Measurements from ENCODE around the gene PLPP2. TPM values are rescaled to one million over a fixed set of nuclear protein-coding genes. Genes with fewer than 3 reads are reported as not detected.

Gene PLPP2
- total RNA-seq, 1 donor from 2014 or later: 4.1 TPM

DNA sequence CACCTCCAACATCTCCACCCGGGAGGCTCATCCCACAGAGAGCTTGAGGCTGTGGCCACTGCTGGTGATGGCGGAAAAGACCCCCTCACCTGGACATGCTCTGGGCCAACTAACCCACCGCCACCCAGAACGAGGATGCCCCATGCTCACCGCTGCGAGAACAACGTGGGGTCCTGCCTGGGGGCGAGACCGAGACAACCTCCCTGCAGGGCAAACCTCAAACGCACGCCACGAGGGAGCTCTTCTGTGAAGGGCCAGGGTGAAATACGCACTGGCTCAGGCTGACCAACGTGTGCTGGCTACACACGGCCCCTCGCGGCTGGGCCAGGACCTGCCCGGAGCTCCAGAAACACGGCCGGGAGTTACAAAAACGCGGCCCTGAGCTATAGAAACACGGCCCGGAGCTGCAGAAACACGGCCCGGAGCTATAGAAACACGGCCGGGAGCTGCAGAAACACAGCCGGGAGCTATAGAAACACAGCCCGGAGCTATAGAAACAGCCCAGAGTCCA, 19.0 kb upstream of the PLPP2 start:
- Mint-ChIP-seq H3K9me3 (ENCODE audit: low read depth) (no peaks in the 10 kb centered on the region), H3K4me3 (ENCODE audit: unreplicated experiment) (no peak overlapping the region), H3K36me3 (ENCODE audit: low read depth) (peaks cover 21% of the 10 kb centered on the region), H3K27me3 (ENCODE audit: low read depth) (no peaks in the 10 kb centered on the region), H3K4me1 (ENCODE audit: low read depth) (no peaks in the 10 kb centered on the region), H3K27ac (ENCODE audit: unreplicated experiment) (no peak overlapping the region)
- TF ChIP-seq, protein P1, sequence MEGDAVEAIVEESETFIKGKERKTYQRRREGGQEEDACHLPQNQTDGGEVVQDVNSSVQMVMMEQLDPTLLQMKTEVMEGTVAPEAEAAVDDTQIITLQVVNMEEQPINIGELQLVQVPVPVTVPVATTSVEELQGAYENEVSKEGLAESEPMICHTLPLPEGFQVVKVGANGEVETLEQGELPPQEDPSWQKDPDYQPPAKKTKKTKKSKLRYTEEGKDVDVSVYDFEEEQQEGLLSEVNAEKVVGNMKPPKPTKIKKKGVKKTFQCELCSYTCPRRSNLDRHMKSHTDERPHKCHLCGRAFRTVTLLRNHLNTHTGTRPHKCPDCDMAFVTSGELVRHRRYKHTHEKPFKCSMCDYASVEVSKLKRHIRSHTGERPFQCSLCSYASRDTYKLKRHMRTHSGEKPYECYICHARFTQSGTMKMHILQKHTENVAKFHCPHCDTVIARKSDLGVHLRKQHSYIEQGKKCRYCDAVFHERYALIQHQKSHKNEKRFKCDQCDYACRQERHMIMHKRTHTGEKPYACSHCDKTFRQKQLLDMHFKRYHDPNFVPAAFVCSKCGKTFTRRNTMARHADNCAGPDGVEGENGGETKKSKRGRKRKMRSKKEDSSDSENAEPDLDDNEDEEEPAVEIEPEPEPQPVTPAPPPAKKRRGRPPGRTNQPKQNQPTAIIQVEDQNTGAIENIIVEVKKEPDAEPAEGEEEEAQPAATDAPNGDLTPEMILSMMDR (IDR thresholded peaks at IDR 0.05): no peak
- peak; percentile 78 for DNase-seq (ENCODE audit: low spot score)

DNA sequence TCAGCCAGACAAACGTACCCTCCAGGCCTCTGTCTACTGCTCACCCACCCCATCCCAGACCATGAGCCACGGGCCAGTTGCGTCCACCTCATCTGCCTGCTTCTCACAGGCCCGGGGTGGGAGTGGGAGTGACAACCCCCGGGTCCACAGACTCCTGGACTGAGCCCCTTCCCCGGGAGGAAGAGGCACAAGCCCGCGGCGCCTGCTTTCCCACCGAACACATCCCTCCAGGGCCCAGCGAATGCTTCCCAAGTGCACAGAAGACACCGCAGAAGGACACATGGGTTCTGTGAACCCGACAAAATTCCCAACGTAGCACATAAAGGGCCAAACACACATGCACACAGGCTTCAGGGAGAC, 18.0 kb upstream of the PLPP2 start:
- Mint-ChIP-seq H3K9me3 (ENCODE audit: low read depth) (no peaks in the 10 kb centered on the region), H3K27ac (ENCODE audit: unreplicated experiment) (no peak overlapping the region), H3K27me3 (ENCODE audit: low read depth) (no peaks in the 10 kb centered on the region), H3K36me3 (ENCODE audit: low read depth) (peaks cover 21% of the 10 kb centered on the region), H3K4me3 (ENCODE audit: unreplicated experiment) (no peak overlapping the region), H3K4me1 (ENCODE audit: low read depth) (no peaks in the 10 kb centered on the region)
- TF ChIP-seq, protein P1 (IDR thresholded peaks at IDR 0.05): no peak
- peak; percentile 73 for DNase-seq (ENCODE audit: low spot score)

DNA sequence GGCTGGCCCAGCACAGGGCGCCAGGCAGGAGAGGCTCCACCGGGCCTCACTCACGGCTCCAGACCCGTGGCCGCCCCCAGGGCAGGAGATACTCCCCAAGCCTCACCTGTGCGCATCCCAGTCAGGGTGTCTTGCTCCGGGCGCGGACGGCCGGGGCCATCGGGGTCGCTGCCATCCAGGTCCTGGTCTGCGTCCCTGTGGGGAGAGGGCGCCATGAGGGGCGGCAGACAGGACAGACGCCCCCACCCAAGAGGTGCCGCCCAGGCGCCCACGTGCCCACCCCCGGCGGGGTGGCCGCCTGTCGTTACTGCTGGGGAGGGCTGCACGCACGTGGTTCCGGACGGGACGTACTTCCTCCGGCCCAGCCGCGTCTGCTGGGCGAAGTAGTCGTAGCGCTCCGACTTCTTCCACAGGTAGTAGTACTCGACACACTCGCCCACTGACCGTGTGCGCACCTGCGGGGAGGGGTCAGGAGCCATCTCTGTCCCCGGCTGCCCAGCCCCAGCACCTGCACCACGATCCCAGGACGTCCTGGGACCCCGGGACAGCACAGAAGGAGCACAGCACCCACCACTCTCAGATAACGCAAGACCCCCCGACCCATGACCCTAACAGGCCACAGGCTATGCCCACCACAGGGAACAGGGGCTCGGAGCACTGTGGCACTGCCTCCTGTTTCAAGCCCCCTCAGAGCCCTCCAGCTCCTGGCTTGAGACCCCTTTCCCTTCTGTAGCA, 17.4 kb upstream of the PLPP2 start:
- Mint-ChIP-seq H3K27ac (ENCODE audit: unreplicated experiment) (no peak overlapping the region), H3K4me1 (ENCODE audit: low read depth) (no peaks in the 10 kb centered on the region), H3K27me3 (ENCODE audit: low read depth) (no peaks in the 10 kb centered on the region), H3K4me3 (ENCODE audit: unreplicated experiment) (no peak overlapping the region), H3K36me3 (ENCODE audit: low read depth) (peaks cover 19% of the 10 kb centered on the region), H3K9me3 (ENCODE audit: low read depth) (no peaks in the 10 kb centered on the region)
- peak; percentile 83 for DNase-seq (ENCODE audit: low spot score)
- TF ChIP-seq, protein P1 (IDR thresholded peaks at IDR 0.05): no peak

DNA sequence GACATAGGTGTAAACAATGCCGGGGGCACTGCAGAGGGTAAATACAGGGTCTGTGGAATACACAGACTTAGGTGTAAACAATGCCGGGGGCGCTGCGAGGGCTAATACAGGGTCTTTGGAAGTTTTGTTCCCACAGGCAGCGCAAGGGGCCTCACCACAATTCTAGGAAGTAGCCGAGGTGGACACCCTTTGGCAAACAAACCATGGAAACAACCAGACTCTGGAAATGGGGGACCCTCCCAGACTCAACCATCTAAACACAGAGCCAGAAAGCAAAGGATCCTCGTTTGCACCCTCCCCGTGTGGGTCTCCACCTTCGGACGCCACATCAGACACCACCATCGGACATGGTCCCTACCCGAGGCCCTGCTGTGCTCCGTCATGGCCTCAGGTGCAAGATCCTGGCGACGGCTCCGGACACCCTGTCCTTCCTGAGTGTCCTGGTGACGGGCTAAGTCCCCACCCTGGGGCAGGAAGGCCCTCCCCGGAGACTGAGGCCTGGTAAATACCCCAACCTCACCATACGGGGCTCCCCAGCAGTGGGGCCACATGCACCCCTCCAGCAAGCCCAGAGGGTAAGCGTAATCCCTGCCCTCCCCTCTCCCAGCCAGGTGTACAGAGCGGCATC, 16.7 kb upstream of the PLPP2 start:
- DNase-seq (ENCODE audit: low spot score): no peak
- Mint-ChIP-seq H3K4me1 (ENCODE audit: low read depth) (no peaks in the 10 kb centered on the region), H3K27ac (ENCODE audit: unreplicated experiment) (no peak overlapping the region), H3K4me3 (ENCODE audit: unreplicated experiment) (no peak overlapping the region), H3K9me3 (ENCODE audit: low read depth) (no peaks in the 10 kb centered on the region), H3K36me3 (ENCODE audit: low read depth) (peaks cover 16% of the 10 kb centered on the region), H3K27me3 (ENCODE audit: low read depth) (no peaks in the 10 kb centered on the region)
- TF ChIP-seq, protein P1 (IDR thresholded peaks at IDR 0.05): no peak

DNA sequence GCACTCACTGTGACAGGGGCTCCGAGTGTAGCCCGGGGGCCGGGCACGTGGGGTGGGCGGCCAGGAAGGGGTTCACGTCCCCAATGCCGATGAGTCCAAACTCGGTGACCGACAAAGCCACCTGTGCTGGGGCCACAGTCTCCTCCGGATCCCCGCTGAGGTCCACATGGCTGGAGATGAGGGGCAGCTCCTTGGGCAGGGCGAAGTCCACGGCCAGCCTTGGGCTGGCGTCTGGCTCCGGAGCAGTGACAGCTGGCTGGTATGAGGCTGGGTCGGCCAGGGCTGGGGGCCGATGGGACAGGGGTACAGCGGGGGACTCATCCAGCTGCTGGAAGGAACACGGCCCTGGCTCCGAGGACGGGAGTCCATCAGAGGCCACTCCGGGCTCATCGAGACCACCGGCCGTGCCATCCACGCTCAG, 15.9 kb upstream of the PLPP2 start:
- Mint-ChIP-seq H3K27me3 (ENCODE audit: low read depth) (no peaks in the 10 kb centered on the region), H3K4me1 (ENCODE audit: low read depth) (no peaks in the 10 kb centered on the region), H3K36me3 (ENCODE audit: low read depth) (peaks cover 16% of the 10 kb centered on the region), H3K4me3 (ENCODE audit: unreplicated experiment) (no peak overlapping the region), H3K27ac (ENCODE audit: unreplicated experiment) (no peak overlapping the region), H3K9me3 (ENCODE audit: low read depth) (no peaks in the 10 kb centered on the region)
- DNase-seq (ENCODE audit: low spot score): peak; percentile 94
- TF ChIP-seq, protein P1 (IDR thresholded peaks at IDR 0.05): no peak

All from chondrocyte (in vitro differentiated cells).